GM12801 (cell line): ENCODE measurements around the gene NKIRAS2.

ENCODE experiments used
- CTCF ChIP-seq: IDR thresholded peaks from one replicate; pipeline ENCODE4 v1.5.1; 2011; ENCODE audit warnings: control low read depth; ENCODE audit not compliant: insufficient read length; ENCODE audit errors: extremely low read depth

Gene NKIRAS2

GRCh38 chr17:42019509-42020404 is at the start of gene NKIRAS2:
TSS of gene NKIRAS2 (plus strand) at chr17:42020090. CDS start at chr17:42021578, 1,488 bp downstream.
- no peak for TF ChIP-seq CTCF

GRCh38 chr17:41970901-41971331 is 49.0 kb upstream of the NKIRAS2 start:
- TF ChIP-seq CTCF, result no peak

- no peak for TF ChIP-seq CTCF
Measured at GRCh38 chr17:41971721-41972523, 48.0 kb upstream of the NKIRAS2 start.

- TF ChIP-seq CTCF, result no peak
Measured at GRCh38 chr17:41972571-41973407, 47.1 kb upstream of the NKIRAS2 start.

- TF ChIP-seq CTCF, result no peak
Measured at GRCh38 chr17:41973408-41973811, 46.5 kb upstream of the NKIRAS2 start.

- TF ChIP-seq CTCF, result no peak
Measured at GRCh38 chr17:41974031-41974430, 45.9 kb upstream of the NKIRAS2 start.
